Measurements from ENCODE around the gene UCP2.

DNA sequence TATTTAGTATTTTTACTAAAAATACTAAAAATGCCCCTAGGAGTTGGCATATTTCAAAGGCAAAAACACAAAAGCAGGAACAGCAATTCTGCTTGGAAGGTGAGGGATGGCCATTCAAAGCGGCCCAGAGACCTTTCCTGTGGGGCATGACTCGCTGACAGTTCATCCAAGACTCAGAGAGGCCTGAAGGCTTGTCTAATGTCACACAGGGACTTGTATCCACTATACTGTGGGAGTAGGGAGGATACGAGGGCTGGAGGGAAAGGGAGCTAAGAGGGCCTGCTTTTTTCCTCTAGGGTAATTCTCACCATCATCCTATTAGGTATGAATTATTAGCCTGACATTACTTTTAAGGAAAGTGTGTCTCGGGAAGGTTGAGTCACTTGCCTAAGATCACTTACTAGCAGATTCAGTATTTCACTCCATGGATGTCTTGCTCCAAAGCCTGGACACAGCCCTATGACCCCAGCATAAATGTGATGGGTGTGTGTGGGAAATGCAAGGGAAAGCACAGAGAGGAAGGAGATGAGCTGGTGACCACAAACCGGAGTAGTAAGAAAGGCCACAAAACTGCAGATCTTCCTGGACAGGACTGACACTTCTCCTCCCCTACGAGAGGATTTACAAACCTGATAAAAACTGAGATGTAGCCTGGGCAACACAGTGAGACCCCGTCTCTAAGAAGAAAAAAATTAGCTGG lies 43.0 kb upstream of the UCP2 start:
- TF ChIP-seq, protein P1, sequence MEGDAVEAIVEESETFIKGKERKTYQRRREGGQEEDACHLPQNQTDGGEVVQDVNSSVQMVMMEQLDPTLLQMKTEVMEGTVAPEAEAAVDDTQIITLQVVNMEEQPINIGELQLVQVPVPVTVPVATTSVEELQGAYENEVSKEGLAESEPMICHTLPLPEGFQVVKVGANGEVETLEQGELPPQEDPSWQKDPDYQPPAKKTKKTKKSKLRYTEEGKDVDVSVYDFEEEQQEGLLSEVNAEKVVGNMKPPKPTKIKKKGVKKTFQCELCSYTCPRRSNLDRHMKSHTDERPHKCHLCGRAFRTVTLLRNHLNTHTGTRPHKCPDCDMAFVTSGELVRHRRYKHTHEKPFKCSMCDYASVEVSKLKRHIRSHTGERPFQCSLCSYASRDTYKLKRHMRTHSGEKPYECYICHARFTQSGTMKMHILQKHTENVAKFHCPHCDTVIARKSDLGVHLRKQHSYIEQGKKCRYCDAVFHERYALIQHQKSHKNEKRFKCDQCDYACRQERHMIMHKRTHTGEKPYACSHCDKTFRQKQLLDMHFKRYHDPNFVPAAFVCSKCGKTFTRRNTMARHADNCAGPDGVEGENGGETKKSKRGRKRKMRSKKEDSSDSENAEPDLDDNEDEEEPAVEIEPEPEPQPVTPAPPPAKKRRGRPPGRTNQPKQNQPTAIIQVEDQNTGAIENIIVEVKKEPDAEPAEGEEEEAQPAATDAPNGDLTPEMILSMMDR (IDR thresholded peaks at IDR 0.05), result no peak
- TF ChIP-seq EP300 (IDR thresholded peaks at IDR 0.05) (no peak), POLR2A (IDR thresholded peaks at IDR 0.05) (no peak)
